Body of pancreas (tissue), 4 donors: ENCODE data around the gene RASL12. TPM values are rescaled to one million over a fixed set of nuclear protein-coding genes. Genes with fewer than 3 reads are reported as not detected.

Source experiments
- ATAC-seq: fragments of 150-250 bp; one replicate; pipeline ENCODE4 v1.9.1; 2016
- DNase-seq, 4 donors: peaks; one replicate each; pipeline ENCODE4 v3.0.0-alpha.2; 2019
- H3K27ac ChIP-seq, 4 donors: fragments of 200-600 bp; sonication (generic); 1 replicate in 3 of 4; 2 replicates in 1 of 4; pipeline versions ENCODE4 v1.5.1 to v1.6.1; 2016 to 2019; ENCODE audit warnings: mild to moderate bottlenecking in 1 of 4, mixed read lengths in 1 of 4, moderate library complexity in 1 of 4
- H3K27me3 ChIP-seq, 2 donors: fragments of 200-600 bp; sonication (generic); one replicate each; pipeline ENCODE4 v1.6.0; 2016; ENCODE audit warnings: mild to moderate bottlenecking in 1 of 2
- H3K36me3 ChIP-seq, 2 donors: fragments of 200-600 bp; sonication (generic); replicated peaks in 1 of 2; 2 replicates each; pipeline ENCODE4 v1.5.1; 2016; ENCODE audit warnings: low read depth in 2 of 2; ENCODE audit not compliant: insufficient read depth in 1 of 2
- H3K4me1 ChIP-seq: fragments of 200-600 bp; sonication (generic); one replicate; pipeline ENCODE4 v1.6.0; 2016
- H3K4me3 ChIP-seq, 2 donors: fragments of 200-600 bp; sonication (generic); 1 replicate in 1 of 2; 2 replicates in 1 of 2; pipeline ENCODE4 v1.5.1; 2016 to 2019
- H3K9me3 ChIP-seq, 3 donors: fragments of 200-600 bp; sonication (generic); 1 replicate in 2 of 3; 2 replicates in 1 of 3; pipeline ENCODE4 v1.5.1; 2016
- CTCF ChIP-seq, 7 experiments: fragments of 450-650 bp in 4 of 7; fragments of 200-600 bp in 3 of 7; sonication (generic) in 3 of 7; IDR thresholded peaks; one replicate each; pipeline ENCODE4 v1.5.1; 2016 to 2019; ENCODE audit warnings: antibody characterized with exemption in 7 of 7
- POLR2A ChIP-seq, 3 donors: fragments of 450-650 bp; IDR thresholded peaks; one replicate each; pipeline ENCODE4 v1.6.1; 2016; ENCODE audit warnings: antibody characterized with exemption in 3 of 3, mild to moderate bottlenecking in 2 of 3
- WGBS, 2 donors: methylation state at CpG; one replicate each; pipeline ENCODE4 v1.1.5; 2017; 5-methylcytosine and 5-hydroxymethylcytosine counted together
- intact Hi-C: fragments of 100-400 bp; cut with DNase I; formaldehyde crosslinking; loops from one replicate; pipeline ENCODE4 v1.15.1; 2023
- total RNA-seq, 2 donors: library from RNA; depleted of rRNA; stranded (reverse); fragments of >200 nt; gene quantifications; one replicate each; pipeline ENCODE4 v1.1.0, GENCODE V29; 2016

Gene RASL12
- total RNA-seq, 2 donors from 2014 or later = 3.1 to 4.6 TPM

- intact Hi-C loops = loop anchor here (10.0 kb wide), 1 partner anchor 219 kb away; no protein-coding TSS in a partner anchor
- no peaks in the 10 kb centered on the region for H3K4me1 ChIP-seq
- no peaks in the 10 kb centered on the region for H3K36me3 ChIP-seq
- DNase-seq (no peak), ATAC-seq (no peak)
- no peaks in the 10 kb centered on the region for H3K27me3 ChIP-seq
- H3K9me3 ChIP-seq = no peaks in the 10 kb centered on the region
- WGBS, 2 donors = 75 to 80% methylated on average over 9 of the region's 9 CpGs
- no peak overlapping the region for H3K27ac ChIP-seq
- TF ChIP-seq POLR2A (IDR thresholded peaks at IDR 0.05) (no peak), CTCF (IDR thresholded peaks at IDR 0.05) (no peak)
- H3K4me3 ChIP-seq = no peak overlapping the region
Measured at GRCh38 chr15:65056106-65056505, 11.7 kb downstream of the RASL12 start.

- WGBS, 2 donors = 56% methylated on average over 5 to 6 of the region's 6 CpGs
Measured at GRCh38 chr15:65055201-65055870, 12.5 kb downstream of the RASL12 start.

GRCh38 chr15:65054333-65055200 lies 13.2 kb downstream of the RASL12 start:
- ATAC-seq (peak; percentile 83), DNase-seq (peak; percentile 76 to 82 (median 78))
- Histone ChIP-seq H3K27ac (no peak overlapping the region), H3K9me3 (no peaks in the 10 kb centered on the region), H3K36me3 (no peaks in the 10 kb centered on the region), H3K27me3 (no peaks in the 10 kb centered on the region), H3K4me1 (peaks cover 3% of the 10 kb centered on the region), H3K4me3 (no peak overlapping the region)
- WGBS, 2 donors = 33 to 62% methylated on average over 6 to 26 of the region's 26 CpGs
- intact Hi-C loops = loop anchor here (10.0 kb wide), 1 partner anchor 220 kb away; no protein-coding TSS in a partner anchor
- TF ChIP-seq POLR2A (IDR thresholded peaks at IDR 0.05) (no peak), CTCF (IDR thresholded peaks at IDR 0.05) (peak; percentile 74 to 93 (median 85))

More at GRCh38 chr15:65055201-65055870, 12.5 kb downstream of the RASL12 start:
- TF ChIP-seq CTCF (IDR thresholded peaks at IDR 0.05) = no peak
- TF ChIP-seq POLR2A (IDR thresholded peaks at IDR 0.05) = no peak
- Histone ChIP-seq H3K27ac (no peak overlapping the region), H3K4me3 (no peak overlapping the region), H3K9me3 (no peaks in the 10 kb centered on the region), H3K4me1 (no peaks in the 10 kb centered on the region), H3K27me3 (no peaks in the 10 kb centered on the region), H3K36me3 (no peaks in the 10 kb centered on the region)
- DNase-seq = no peak
- intact Hi-C loops = loop anchor here (10.0 kb wide), 1 partner anchor 219 kb away; no protein-coding TSS in a partner anchor
- ATAC-seq = no peak

GRCh38 chr15:65052956-65053355 lies 14.8 kb downstream of the RASL12 start:
- Histone ChIP-seq H3K27ac (no peak overlapping the region), H3K36me3 (no peaks in the 10 kb centered on the region), H3K9me3 (no peaks in the 10 kb centered on the region), H3K27me3 (no peaks in the 10 kb centered on the region), H3K4me1 (peaks cover 10% of the 10 kb centered on the region), H3K4me3 (no peak overlapping the region)
- TF ChIP-seq CTCF (IDR thresholded peaks at IDR 0.05) (no peak), POLR2A (IDR thresholded peaks at IDR 0.05) (no peak)
- WGBS, 2 donors = 67 to 71% methylated on average over 2 of the region's 2 CpGs
- no peak for ATAC-seq
- intact Hi-C loops = loop anchor here (10.0 kb wide), 1 partner anchor 222 kb away; no protein-coding TSS in a partner anchor
- DNase-seq = no peak
